GM23338 (cell line): ENCODE measurements around the gene RBFOX1. TPM values are rescaled to one million over a fixed set of nuclear protein-coding genes. Genes with fewer than 3 reads are reported as not detected.

Source experiments
- ATAC-seq: fragments of 200-7000 bp; cut with Tn5 transposase; 3 replicates; pipeline ENCODE4 v1.9.1; 2020
- DNase-seq: peaks from one replicate; pipeline ENCODE4 v3.0.0-alpha.2; 2015; ENCODE audit warnings: low spot score
- H2AFZ ChIP-seq: fragments of 200-600 bp; sonication (generic); 2 replicates; pipeline ENCODE4 v1.8.0; 2016; ENCODE audit warnings: antibody characterized with exemption, mild to moderate bottlenecking, moderate library complexity
- H3F3A ChIP-seq: fragments of 200-600 bp; sonication (generic); replicated peaks from 2 replicates; pipeline ENCODE4 v1.8.0; 2017; ENCODE audit warnings: antibody characterized with exemption, mixed run types, low read depth
- H3K27ac ChIP-seq: fragments of 200-600 bp; sonication (generic); 2 replicates; pipeline ENCODE4 v1.6.1; 2016; ENCODE audit warnings: low read depth
- H3K27me3 ChIP-seq: fragments of 200-600 bp; sonication (generic); 2 replicates; pipeline ENCODE4 v1.8.0; 2016; ENCODE audit warnings: mild to moderate bottlenecking, mixed run types, moderate library complexity; ENCODE audit not compliant: insufficient read depth
- H3K36me3 ChIP-seq: fragments of 200-600 bp; sonication (generic); 2 replicates; pipeline ENCODE4 v1.8.0; 2016; ENCODE audit warnings: mild to moderate bottlenecking; ENCODE audit not compliant: insufficient read depth
- H3K4me1 ChIP-seq: fragments of 200-600 bp; sonication (generic); 2 replicates; pipeline ENCODE4 v1.8.0; 2016; ENCODE audit warnings: mild to moderate bottlenecking, moderate library complexity; ENCODE audit not compliant: insufficient read depth
- H3K4me2 ChIP-seq: fragments of 200-600 bp; sonication (generic); 2 replicates; pipeline ENCODE4 v1.7.1; 2017; ENCODE audit warnings: mixed run types
- H3K4me3 ChIP-seq: fragments of 200-600 bp; sonication (generic); 2 replicates; pipeline ENCODE4 v1.6.1; 2016; ENCODE audit warnings: mixed run types
- H3K79me2 ChIP-seq: fragments of 200-600 bp; sonication (generic); replicated peaks from 2 replicates; pipeline ENCODE4 v1.8.0; 2017; ENCODE audit warnings: mild to moderate bottlenecking; ENCODE audit not compliant: insufficient read depth
- H3K9me2 ChIP-seq: fragments of 200-600 bp; sonication (generic); 2 replicates; pipeline ENCODE4 v1.8.0; 2017; ENCODE audit not compliant: insufficient read depth
- H4K20me1 ChIP-seq: fragments of 200-600 bp; sonication (generic); replicated peaks from 2 replicates; pipeline ENCODE4 v1.8.0; 2017; ENCODE audit warnings: mild to moderate bottlenecking; ENCODE audit not compliant: insufficient read depth
- H3K27ac Mint-ChIP-seq: 2 replicates; pipeline ENCODE4 v1.8.0; 2020; ENCODE audit warnings: inconsistent platforms, mild to moderate bottlenecking, moderate library complexity, mixed read lengths
- H3K27me3 Mint-ChIP-seq: 3 replicates; pipeline ENCODE4 v1.8.0; 2022; ENCODE audit warnings: low read depth, mild to moderate bottlenecking, moderate library complexity, mixed read lengths, inconsistent platforms; ENCODE audit not compliant: insufficient read depth, poor library complexity
- H3K36me3 Mint-ChIP-seq: 3 replicates; pipeline ENCODE4 v1.8.0; 2021; ENCODE audit warnings: low read depth, mild to moderate bottlenecking, inconsistent platforms, moderate library complexity, mixed read lengths
- H3K4me1 Mint-ChIP-seq: 3 replicates; pipeline ENCODE4 v1.8.0; 2020; ENCODE audit warnings: mild to moderate bottlenecking, inconsistent platforms, mixed read lengths
- H3K4me3 Mint-ChIP-seq: 3 replicates; pipeline ENCODE4 v1.8.0; 2021; ENCODE audit warnings: moderate library complexity, mild to moderate bottlenecking, inconsistent platforms, mixed read lengths
- H3K9me3 Mint-ChIP-seq: 3 replicates; pipeline ENCODE4 v1.8.0; 2020; ENCODE audit warnings: moderate library complexity, mild to moderate bottlenecking, inconsistent platforms, mixed read lengths
- CREB1 ChIP-seq: fragments of 250-450 bp; sonication (Bioruptor Pico); IDR thresholded peaks from 2 replicates; pipeline ENCODE4 v1.5.0; 2020; ENCODE audit warnings: low read depth, mild to moderate bottlenecking, moderate library complexity
- CTCF ChIP-seq, 2 experiments: fragments of 200-600 bp in 1 of 2; sonication (generic) in 1 of 2; conservative IDR thresholded peaks; 2 replicates each; pipeline versions ENCODE4 v1.5.1 to v1.6.1; 2016 to 2017; ENCODE audit warnings: antibody characterized with exemption in 2 of 2, low read depth in 2 of 2, mild to moderate bottlenecking in 2 of 2, moderate library complexity in 1 of 2
- ETS1 ChIP-seq: IDR thresholded peaks from 2 replicates; pipeline ENCODE4 v1.6.1; 2016; ENCODE audit warnings: antibody characterized with exemption
- EZH2 ChIP-seq: fragments of 200-600 bp; sonication (generic); IDR thresholded peaks from one replicate; pipeline ENCODE4 v1.8.0; 2017; ENCODE audit warnings: antibody characterized with exemption, mild to moderate bottlenecking, low read depth; ENCODE audit not compliant: unreplicated experiment
- EZH2phosphoT487 ChIP-seq: fragments of 200-600 bp; sonication (generic); IDR thresholded peaks from one replicate; pipeline ENCODE4 v1.8.1; 2018; ENCODE audit warnings: antibody characterized with exemption; ENCODE audit not compliant: unreplicated experiment
- JUNB ChIP-seq: IDR thresholded peaks from one replicate; pipeline ENCODE4 v1.6.1; 2016; ENCODE audit warnings: antibody characterized with exemption; ENCODE audit not compliant: unreplicated experiment
- NANOG ChIP-seq: IDR thresholded peaks from 2 replicates; pipeline ENCODE4 v1.6.1; 2016; ENCODE audit warnings: antibody characterized with exemption, borderline replicate concordance
- POLR2AphosphoS5 ChIP-seq: IDR thresholded peaks from 2 replicates; pipeline ENCODE4 v1.6.1; 2016; ENCODE audit warnings: antibody characterized with exemption, low read depth
- REST ChIP-seq: IDR thresholded peaks from one replicate; pipeline ENCODE4 v1.6.1; 2018; ENCODE audit warnings: antibody characterized with exemption; ENCODE audit not compliant: unreplicated experiment
- STAT1 ChIP-seq: IDR thresholded peaks from one replicate; pipeline ENCODE4 v1.6.1; 2016; ENCODE audit warnings: antibody characterized with exemption; ENCODE audit not compliant: unreplicated experiment
- ZNF114 ChIP-seq: fragments of 250-450 bp; sonication (Bioruptor Pico); IDR thresholded peaks from 2 replicates; pipeline ENCODE4 v1.5.0; 2020; ENCODE audit warnings: mild to moderate bottlenecking, moderate library complexity
- ZNF331 ChIP-seq: fragments of 250-450 bp; sonication (Bioruptor Pico); IDR thresholded peaks from 2 replicates; pipeline ENCODE4 v1.5.0; 2020; ENCODE audit warnings: low read depth, mild to moderate bottlenecking, moderate library complexity
- ZNF462 ChIP-seq: fragments of 250-450 bp; sonication (Bioruptor Pico); IDR thresholded peaks from 2 replicates; pipeline ENCODE4 v1.5.0; 2020; ENCODE audit warnings: mild to moderate bottlenecking, moderate library complexity
- polyA plus RNA-seq: library from polyadenylated mRNA; unstranded; fragments of >200 nt; fragmentation: Nextera tagmentation; extraction: Ambion mirVana; gene quantifications from 2 replicates; pipeline ENCODE4 v1.2.1, GENCODE V29; 2016
- total RNA-seq: library from RNA; depleted of rRNA; stranded (reverse); fragments of >200 nt; shearing (Covaris generic); gene quantifications from 2 replicates; pipeline ENCODE4 v1.2.3, GENCODE V29; 2014

RBFOX1 gene
- total and polyA plus RNA-seq, 2 experiments from 2014 or later = 2.5 to 3.6 TPM

GRCh38 chr16:7363422-7364417 is 31.1 kb downstream of the RBFOX1 start:
- Histone ChIP-seq H3K4me1 (no peaks in the 10 kb centered on the region), H2AFZ (no peak overlapping the region), H3K4me3 (no peak overlapping the region), H4K20me1 (no peaks in the 10 kb centered on the region), H3K27me3 (no peaks in the 10 kb centered on the region), H3K79me2 (no peaks in the 10 kb centered on the region), H3K36me3 (no peaks in the 10 kb centered on the region), H3F3A (no peaks in the 10 kb centered on the region), H3K27ac (no peak overlapping the region), H3K9me2 (no peaks in the 10 kb centered on the region), H3K4me2 (no peak overlapping the region)
- Mint-ChIP-seq H3K27ac (no peak overlapping the region), H3K4me3 (no peak overlapping the region), H3K9me3 (peaks cover 18% of the 10 kb centered on the region; the same call in 2 of the 3 replicates), H3K27me3 (no peaks in the 10 kb centered on the region), H3K4me1 (peaks cover 1% of the 10 kb centered on the region), H3K36me3 (no peaks in the 10 kb centered on the region)
- ATAC-seq = no peak
- no peak for DNase-seq
- no peak for TF ChIP-seq POLR2AphosphoS5
- no peak for TF ChIP-seq EZH2
- no peak for TF ChIP-seq STAT1
- no peak for TF ChIP-seq ETS1
- TF ChIP-seq CTCF (conservative IDR thresholded peaks at IDR 0.05; ENCODE audit: low read depth in 2 of 2) = no peak
- TF ChIP-seq NANOG = no peak
- no peak for TF ChIP-seq ZNF462 (CRISPR knock-in tag)
- no peak for TF ChIP-seq REST
- no peak for TF ChIP-seq EZH2phosphoT487
- TF ChIP-seq ZNF114 (CRISPR knock-in tag) = no peak
- no peak for TF ChIP-seq ZNF331 (CRISPR knock-in tag)
- no peak for TF ChIP-seq CREB1 (CRISPR knock-in tag)
- no peak for TF ChIP-seq JUNB
